ENCODE data around the gene SPRR5. TPM values are rescaled to one million over a fixed set of nuclear protein-coding genes. Genes with fewer than 3 reads are reported as not detected.

SPRR5 gene
- total RNA-seq, 4 donors from 2014 or later = not detected

DNA sequence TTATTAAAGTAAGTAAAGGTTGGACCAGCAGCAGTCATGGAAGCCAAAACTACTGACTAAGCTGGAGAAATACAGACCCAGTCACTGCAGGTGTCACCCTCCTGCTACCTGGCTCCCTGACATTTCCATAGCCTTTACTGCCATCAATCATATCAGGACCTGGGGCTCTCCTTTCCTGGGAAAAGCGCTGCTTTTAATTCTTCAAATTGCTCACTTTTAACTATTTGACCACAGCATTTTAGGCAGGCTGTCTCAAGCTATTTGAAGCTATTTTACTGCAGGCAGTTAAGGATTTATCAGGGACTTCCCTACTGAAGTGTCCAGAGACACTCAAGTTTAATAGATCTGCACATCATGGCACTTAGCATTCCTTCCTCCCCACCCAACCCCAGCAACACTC is 34.5 kb upstream of the SPRR5 start:
- intact Hi-C loops (cut with DNase I; ENCODE audit: low total_unique reads) = no loop called here
- H3K4me3 ChIP-seq = no peak overlapping the region
- no peaks in the 10 kb centered on the region for H3K27me3 ChIP-seq
- H3K4me1 ChIP-seq = no peaks in the 10 kb centered on the region
- no peaks in the 10 kb centered on the region for H3K36me3 ChIP-seq
- no peaks in the 10 kb centered on the region for H3K9me3 ChIP-seq
- TF ChIP-seq POLR2A (IDR thresholded peaks at IDR 0.05) = no peak
- TF ChIP-seq, protein P1, sequence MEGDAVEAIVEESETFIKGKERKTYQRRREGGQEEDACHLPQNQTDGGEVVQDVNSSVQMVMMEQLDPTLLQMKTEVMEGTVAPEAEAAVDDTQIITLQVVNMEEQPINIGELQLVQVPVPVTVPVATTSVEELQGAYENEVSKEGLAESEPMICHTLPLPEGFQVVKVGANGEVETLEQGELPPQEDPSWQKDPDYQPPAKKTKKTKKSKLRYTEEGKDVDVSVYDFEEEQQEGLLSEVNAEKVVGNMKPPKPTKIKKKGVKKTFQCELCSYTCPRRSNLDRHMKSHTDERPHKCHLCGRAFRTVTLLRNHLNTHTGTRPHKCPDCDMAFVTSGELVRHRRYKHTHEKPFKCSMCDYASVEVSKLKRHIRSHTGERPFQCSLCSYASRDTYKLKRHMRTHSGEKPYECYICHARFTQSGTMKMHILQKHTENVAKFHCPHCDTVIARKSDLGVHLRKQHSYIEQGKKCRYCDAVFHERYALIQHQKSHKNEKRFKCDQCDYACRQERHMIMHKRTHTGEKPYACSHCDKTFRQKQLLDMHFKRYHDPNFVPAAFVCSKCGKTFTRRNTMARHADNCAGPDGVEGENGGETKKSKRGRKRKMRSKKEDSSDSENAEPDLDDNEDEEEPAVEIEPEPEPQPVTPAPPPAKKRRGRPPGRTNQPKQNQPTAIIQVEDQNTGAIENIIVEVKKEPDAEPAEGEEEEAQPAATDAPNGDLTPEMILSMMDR (IDR thresholded peaks at IDR 0.05) = no peak
- H3K27ac ChIP-seq = no peak overlapping the region
- DNase-seq = no peak

DNA sequence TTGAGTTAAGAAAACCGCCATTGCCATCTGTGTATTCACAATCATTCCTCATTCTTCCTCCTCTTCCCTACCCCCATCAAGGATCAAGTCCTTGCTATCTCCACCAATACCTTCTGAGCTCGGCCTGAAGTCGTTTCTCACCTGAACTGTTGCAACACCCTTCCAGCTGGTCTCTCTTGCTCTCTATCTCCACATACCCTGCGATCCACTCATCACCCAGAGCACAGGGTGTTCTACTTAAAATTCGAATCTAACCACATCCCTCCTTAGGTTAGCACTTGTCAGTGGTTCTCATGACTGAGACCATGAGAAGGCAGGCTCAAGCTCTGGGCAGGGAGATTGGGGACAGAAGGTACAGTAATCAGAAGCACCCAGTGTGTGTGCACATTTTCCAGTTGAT is 34.1 kb upstream of the SPRR5 start:
- Histone ChIP-seq H3K27me3 (no peaks in the 10 kb centered on the region), H3K4me1 (no peaks in the 10 kb centered on the region), H3K36me3 (no peaks in the 10 kb centered on the region), H3K9me3 (no peaks in the 10 kb centered on the region), H3K4me3 (no peak overlapping the region), H3K27ac (no peak overlapping the region)
- intact Hi-C loops (cut with DNase I; ENCODE audit: low total_unique reads) = no loop called here
- no peak for TF ChIP-seq POLR2A (IDR thresholded peaks at IDR 0.05)
- TF ChIP-seq, protein P1 (IDR thresholded peaks at IDR 0.05) = no peak
- no peak for DNase-seq

DNA sequence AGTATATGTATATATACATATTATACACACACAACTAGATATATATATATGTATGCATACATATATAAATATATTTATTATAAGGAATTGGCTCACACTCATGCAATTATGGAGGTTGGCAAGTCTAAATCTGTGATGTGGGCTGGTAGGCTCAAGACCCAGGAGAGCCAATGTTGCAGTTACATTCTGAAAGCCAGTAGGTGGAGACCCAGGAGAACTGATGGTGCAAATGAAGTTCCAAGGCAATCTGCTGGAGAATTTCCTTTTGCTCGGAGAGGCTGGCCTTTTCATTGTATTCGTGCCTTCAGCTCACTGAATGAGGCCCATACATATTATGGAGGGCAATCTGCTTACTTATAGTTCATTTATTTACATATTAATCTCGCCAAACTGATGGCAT is 29.2 kb upstream of the SPRR5 start:
- Histone ChIP-seq H3K4me3 (no peak overlapping the region), H3K9me3 (no peaks in the 10 kb centered on the region), H3K4me1 (no peaks in the 10 kb centered on the region), H3K36me3 (no peaks in the 10 kb centered on the region), H3K27me3 (no peaks in the 10 kb centered on the region), H3K27ac (no peak overlapping the region)
- intact Hi-C loops (cut with DNase I; ENCODE audit: low total_unique reads) = no loop called here
- TF ChIP-seq POLR2A (IDR thresholded peaks at IDR 0.05) = no peak
- TF ChIP-seq, protein P1 (IDR thresholded peaks at IDR 0.05) = no peak
- no peak for DNase-seq

DNA sequence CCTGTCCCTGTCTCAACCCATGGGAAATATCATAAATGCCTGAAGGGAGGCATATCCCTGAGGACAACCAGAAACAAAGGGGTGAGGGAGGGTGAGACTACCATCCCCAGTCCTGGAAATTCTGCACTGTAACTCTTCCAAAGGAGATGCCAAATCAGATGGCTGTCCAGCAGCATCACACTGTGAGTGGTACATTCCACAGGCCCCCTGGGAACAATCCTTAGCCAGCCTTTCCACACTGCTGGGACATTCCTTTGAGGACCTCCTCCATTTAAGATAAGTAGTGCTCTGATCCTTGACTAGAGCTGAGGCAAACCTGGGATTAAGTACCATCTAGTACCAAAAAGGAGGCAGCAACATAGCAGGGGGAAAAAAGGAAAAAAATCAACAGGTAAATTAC is 27.9 kb upstream of the SPRR5 start:
- Histone ChIP-seq H3K9me3 (no peaks in the 10 kb centered on the region), H3K36me3 (no peaks in the 10 kb centered on the region), H3K4me1 (no peaks in the 10 kb centered on the region), H3K27ac (no peak overlapping the region), H3K27me3 (no peaks in the 10 kb centered on the region), H3K4me3 (no peak overlapping the region)
- TF ChIP-seq, protein P1 (IDR thresholded peaks at IDR 0.05) = no peak
- no peak for TF ChIP-seq POLR2A (IDR thresholded peaks at IDR 0.05)
- no peak for DNase-seq
- intact Hi-C loops (cut with DNase I; ENCODE audit: low total_unique reads) = no loop called here

DNA sequence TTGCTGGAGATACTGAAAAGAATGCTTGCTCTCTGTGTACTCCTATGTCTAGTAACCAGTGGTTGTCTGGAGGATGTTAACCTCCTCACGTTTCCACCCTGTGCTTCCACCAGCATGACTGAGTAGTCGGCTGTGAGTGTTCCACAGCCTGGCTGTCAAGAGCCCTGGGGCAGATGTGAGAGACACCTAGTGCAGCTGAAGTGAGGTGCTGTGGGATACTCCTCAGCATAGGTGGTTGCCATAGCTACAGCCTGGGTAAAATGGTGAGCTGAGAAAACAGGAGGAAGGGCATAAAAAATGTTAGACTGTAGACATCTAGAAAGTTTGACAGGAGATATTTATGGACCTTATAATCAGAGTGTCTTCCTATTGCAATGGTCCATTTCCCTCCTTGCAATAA is 22.8 kb upstream of the SPRR5 start:
- no peak for DNase-seq
- no peak overlapping the region for H3K27ac ChIP-seq
- TF ChIP-seq, protein P1 (IDR thresholded peaks at IDR 0.05) = no peak
- no peak for TF ChIP-seq POLR2A (IDR thresholded peaks at IDR 0.05)
- no peaks in the 10 kb centered on the region for H3K36me3 ChIP-seq
- no peak overlapping the region for H3K4me3 ChIP-seq
- H3K27me3 ChIP-seq = no peaks in the 10 kb centered on the region
- intact Hi-C loops (cut with DNase I; ENCODE audit: low total_unique reads) = no loop called here
- H3K9me3 ChIP-seq = no peaks in the 10 kb centered on the region
- H3K4me1 ChIP-seq = no peaks in the 10 kb centered on the region

Data from uterus (tissue), 4 donors.